SHP77 (cell line): ENCODE results near the gene VKORC1.
"Not testable (repeated sequence)": the region's sequence is repeated elsewhere in the genome, so short reads cannot be mapped to it uniquely, and the experiment has no call there.

Experiments
- DNase-seq, 2 experiments: peaks; one replicate each; lab custom pipeline; 2025; lab: John Stamatoyannopoulos, UW

VKORC1 gene

GRCh38 chr16:31094424-31095120 lies at the start of gene VKORC1:
Gene VKORC1, minus strand, starts transcription at chr16:31094797. Its CDS starts 68 bp downstream, at chr16:31094729.
- DNase-seq: peak; percentile 98 to 99

GRCh38 chr16:31143694-31144148 lies 49.1 kb upstream of the VKORC1 start:
- DNase-seq: no peak

- DNase-seq: no peak
These were observed 48.6 kb upstream of the VKORC1 start for GRCh38 chr16:31143011-31143693.

- DNase-seq: peak; percentile 99 to 100
These were observed 47.8 kb upstream of the VKORC1 start for GRCh38 chr16:31142109-31143010.

- DNase-seq: peak; percentile 53 to 66
These were observed 47.0 kb upstream of the VKORC1 start for GRCh38 chr16:31141489-31142108.

GRCh38 chr16:31141071-31141469 lies 46.5 kb upstream of the VKORC1 start:
- DNase-seq: not testable (repeated sequence)

- DNase-seq: no peak
These were observed 44.3 kb upstream of the VKORC1 start for GRCh38 chr16:31138621-31139578.

GRCh38 chr16:31136822-31137499 lies 42.4 kb upstream of the VKORC1 start:
- not testable (repeated sequence) for DNase-seq

GRCh38 chr16:31136287-31136662 lies 41.7 kb upstream of the VKORC1 start:
- DNase-seq: no peak

GRCh38 chr16:31135535-31136286 lies 41.1 kb upstream of the VKORC1 start, which contains the start of gene PRSS8:
Gene PRSS8, minus strand, starts transcription at chr16:31135727. Its CDS starts 229 bp downstream, at chr16:31135498.
- DNase-seq: no peak

- DNase-seq: peak in 1 of 2 experiments; percentile 21
These were observed 40.3 kb upstream of the VKORC1 start for GRCh38 chr16:31134625-31135534.

GRCh38 chr16:31134091-31134571 lies 39.5 kb upstream of the VKORC1 start:
- no peak for DNase-seq

GRCh38 chr16:31133046-31133501 lies 38.5 kb upstream of the VKORC1 start:
- DNase-seq: no peak

GRCh38 chr16:31132303-31132979 lies 37.8 kb upstream of the VKORC1 start:
- DNase-seq: no peak

GRCh38 chr16:31131841-31132271 lies 37.3 kb upstream of the VKORC1 start:
- no peak for DNase-seq

GRCh38 chr16:31131416-31131815 lies 36.8 kb upstream of the VKORC1 start:
- DNase-seq: no peak

- DNase-seq: no peak
These were observed 36.3 kb upstream of the VKORC1 start for GRCh38 chr16:31130899-31131298.
